Measurements from ENCODE around the gene EPHB1.

- TF ChIP-seq CTCF (IDR thresholded peaks at IDR 0.05) (no peak), EP300 (IDR thresholded peaks at IDR 0.05; ENCODE audit: borderline replicate concordance in 1 of 2, low read depth in 1 of 2, low read length in 1 of 2) (no peak), MAX (IDR thresholded peaks at IDR 0.05; ENCODE audit: low read depth) (no peak), RCOR1 (IDR thresholded peaks at IDR 0.05; ENCODE audit: low read length) (no peak), RAD21 (IDR thresholded peaks at IDR 0.05; ENCODE audit: low read length) (no peak)
Measured at GRCh38 chr3:135142530-135142929, 347.5 kb downstream of the EPHB1 start.
